ENCODE data around the gene TMEM135.

DNA sequence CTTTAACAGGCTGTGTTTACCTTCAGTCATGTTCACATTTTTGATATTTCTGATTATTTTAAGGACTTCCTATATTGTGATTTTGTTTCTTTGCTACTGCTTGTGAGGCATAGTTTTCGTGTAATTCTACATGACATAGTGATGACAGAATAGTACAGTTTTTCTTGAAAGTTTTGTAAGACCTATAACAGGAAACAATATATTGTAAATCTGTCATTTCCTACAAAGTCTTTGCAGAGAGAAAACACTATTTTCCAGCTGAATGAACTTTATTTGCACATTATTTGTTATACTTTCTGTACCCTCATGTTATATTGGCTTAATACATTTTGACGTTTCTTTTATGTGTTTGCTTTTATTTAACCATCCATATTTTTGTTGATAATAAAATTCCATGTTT is 191.1 kb downstream of the TMEM135 start:
- TF ChIP-seq, protein P1, sequence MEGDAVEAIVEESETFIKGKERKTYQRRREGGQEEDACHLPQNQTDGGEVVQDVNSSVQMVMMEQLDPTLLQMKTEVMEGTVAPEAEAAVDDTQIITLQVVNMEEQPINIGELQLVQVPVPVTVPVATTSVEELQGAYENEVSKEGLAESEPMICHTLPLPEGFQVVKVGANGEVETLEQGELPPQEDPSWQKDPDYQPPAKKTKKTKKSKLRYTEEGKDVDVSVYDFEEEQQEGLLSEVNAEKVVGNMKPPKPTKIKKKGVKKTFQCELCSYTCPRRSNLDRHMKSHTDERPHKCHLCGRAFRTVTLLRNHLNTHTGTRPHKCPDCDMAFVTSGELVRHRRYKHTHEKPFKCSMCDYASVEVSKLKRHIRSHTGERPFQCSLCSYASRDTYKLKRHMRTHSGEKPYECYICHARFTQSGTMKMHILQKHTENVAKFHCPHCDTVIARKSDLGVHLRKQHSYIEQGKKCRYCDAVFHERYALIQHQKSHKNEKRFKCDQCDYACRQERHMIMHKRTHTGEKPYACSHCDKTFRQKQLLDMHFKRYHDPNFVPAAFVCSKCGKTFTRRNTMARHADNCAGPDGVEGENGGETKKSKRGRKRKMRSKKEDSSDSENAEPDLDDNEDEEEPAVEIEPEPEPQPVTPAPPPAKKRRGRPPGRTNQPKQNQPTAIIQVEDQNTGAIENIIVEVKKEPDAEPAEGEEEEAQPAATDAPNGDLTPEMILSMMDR (conservative IDR thresholded peaks at IDR 0.05; ENCODE audit: low read depth, low read length), result no peak
- TF ChIP-seq EZH2 (IDR thresholded peaks at IDR 0.05; ENCODE audit: borderline replicate concordance, low read depth, low read length, poor library complexity, severe bottlenecking), result no peak
